ENCODE results near the gene FCER1G. TPM values are rescaled to one million over a fixed set of nuclear protein-coding genes. Genes with fewer than 3 reads are reported as not detected.
"Not testable (repeated sequence)": the region's sequence is repeated elsewhere in the genome, so short reads cannot be mapped to it uniquely, and the experiment has no call there.

The FCER1G gene
- total RNA-seq, 1 donor from 2014 or later, result 1.6 TPM

DNA sequence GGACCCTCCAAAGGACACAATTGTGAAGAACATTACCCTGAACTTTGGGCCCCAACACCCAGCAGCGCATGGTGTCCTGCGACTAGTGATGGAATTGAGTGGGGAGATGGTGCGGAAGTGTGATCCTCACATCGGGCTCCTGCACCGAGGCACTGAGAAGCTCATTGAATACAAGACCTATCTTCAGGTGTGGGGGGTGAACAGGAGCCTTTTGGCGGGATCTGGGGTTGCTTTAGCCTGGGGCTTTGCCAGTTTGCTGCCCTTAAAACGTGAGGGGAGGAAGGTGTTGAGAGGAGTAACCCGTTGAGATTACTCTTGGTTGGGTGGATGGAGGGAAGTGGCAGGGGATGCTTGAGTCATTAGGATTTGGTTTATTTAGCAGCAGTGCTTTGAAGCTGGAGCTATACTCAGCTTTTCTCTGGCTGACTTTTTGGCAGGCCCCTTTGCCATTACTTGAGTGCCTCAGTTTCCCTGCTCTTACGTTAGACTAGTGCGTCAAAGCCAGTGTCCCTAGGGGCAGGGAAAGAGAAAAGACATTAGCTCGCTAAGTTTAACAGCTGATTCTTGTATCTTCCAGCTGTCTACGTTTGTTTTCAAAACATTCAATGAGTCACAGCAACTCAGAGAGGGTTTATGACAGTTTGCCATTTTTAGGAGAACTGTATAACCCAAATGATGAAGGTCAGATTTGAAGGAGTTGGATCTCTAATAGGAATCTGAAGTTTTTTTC is 8.5 kb upstream of the FCER1G start:
- no peak for DNase-seq

- no peak for DNase-seq
Measured at GRCh38 chr1:161207173-161207572, 7.9 kb upstream of the FCER1G start.

- peak; percentile 60 for DNase-seq
Measured at GRCh38 chr1:161209790-161210409, 5.2 kb upstream of the FCER1G start.

DNA sequence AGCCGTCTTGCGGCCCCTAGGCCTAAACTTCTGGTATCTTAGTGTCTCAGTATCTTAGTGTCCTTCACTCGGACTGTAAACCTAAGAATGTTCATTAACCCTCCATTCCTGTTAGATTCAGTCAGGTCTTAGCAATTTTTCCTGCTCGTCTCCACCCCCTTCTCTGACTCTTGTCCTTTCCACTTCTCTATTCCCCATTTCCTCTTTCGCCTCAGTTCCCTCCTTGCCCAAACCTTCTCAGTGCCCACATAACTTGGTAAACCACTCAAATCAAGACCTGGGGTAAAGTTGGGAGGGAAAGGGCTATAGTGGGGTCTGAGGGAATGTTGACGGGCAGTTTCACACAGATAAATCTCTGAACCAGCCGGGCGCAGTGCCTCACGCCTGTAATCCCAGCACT is 726 bp upstream of the FCER1G start:
- no peak for DNase-seq

- DNase-seq, result no peak
Measured at GRCh38 chr1:161216945-161217712, 2.0 kb downstream of the FCER1G start.

- no peak for DNase-seq
Measured at GRCh38 chr1:161217831-161218230, 2.7 kb downstream of the FCER1G start.

GRCh38 chr1:161218301-161219077 is 3.4 kb downstream of the FCER1G start:
- DNase-seq, result no peak

DNA sequence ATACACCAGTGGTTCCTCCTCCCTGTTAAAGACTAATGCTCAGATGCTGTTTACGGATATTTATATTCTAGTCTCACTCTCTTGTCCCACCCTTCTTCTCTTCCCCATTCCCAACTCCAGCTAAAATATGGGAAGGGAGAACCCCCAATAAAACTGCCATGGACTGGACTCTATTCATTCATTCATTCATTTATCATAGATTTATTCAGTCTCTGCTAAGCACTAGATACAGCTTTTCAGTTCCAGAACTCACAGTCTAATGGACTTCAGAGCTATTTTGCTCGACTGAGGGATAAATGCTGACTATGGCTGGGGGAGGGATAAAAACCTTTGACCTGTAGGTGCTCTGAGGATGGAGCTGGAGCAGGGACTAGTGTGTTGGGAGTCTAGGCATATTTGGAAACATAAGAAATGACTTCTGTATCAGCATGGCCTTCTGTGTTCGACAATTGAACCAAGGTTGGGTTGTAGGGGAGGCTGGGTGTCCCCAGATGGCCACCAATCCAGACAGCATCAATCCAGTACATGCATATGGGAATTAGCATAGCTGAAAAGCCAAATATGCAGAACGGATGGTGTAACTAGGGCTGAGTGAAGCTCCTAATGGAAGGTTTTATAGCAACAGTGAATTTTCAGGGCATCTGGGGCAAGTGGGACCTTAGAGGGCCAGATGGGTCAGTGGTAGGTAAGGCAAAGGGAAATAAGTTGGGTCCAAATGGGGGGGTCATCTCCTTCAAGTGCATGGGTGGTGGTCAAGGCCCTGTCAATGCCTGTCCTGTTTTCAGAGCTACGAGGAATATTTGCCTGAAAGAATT is 4.2 kb downstream of the FCER1G start:
- no peak for DNase-seq

DNA sequence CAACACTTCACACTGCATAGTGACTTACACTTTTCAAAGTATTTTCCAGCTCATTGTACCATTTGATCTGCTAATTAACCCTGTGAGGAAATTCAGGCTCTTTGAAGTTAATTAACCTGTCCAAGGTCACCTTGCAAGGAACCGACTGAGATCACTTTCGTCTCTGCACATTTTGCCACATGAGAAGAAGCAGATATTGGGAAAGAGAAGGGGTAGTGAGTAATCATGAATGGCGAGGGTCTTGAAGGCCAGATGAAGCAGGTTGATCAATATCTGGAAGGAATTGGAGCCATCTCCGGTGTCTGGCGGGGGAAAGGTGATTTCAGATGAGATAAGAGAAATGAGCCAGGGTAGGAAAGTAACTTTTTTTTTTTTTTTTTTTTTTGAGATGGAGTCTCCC is 4.9 kb downstream of the FCER1G start:
- no peak for DNase-seq

DNA sequence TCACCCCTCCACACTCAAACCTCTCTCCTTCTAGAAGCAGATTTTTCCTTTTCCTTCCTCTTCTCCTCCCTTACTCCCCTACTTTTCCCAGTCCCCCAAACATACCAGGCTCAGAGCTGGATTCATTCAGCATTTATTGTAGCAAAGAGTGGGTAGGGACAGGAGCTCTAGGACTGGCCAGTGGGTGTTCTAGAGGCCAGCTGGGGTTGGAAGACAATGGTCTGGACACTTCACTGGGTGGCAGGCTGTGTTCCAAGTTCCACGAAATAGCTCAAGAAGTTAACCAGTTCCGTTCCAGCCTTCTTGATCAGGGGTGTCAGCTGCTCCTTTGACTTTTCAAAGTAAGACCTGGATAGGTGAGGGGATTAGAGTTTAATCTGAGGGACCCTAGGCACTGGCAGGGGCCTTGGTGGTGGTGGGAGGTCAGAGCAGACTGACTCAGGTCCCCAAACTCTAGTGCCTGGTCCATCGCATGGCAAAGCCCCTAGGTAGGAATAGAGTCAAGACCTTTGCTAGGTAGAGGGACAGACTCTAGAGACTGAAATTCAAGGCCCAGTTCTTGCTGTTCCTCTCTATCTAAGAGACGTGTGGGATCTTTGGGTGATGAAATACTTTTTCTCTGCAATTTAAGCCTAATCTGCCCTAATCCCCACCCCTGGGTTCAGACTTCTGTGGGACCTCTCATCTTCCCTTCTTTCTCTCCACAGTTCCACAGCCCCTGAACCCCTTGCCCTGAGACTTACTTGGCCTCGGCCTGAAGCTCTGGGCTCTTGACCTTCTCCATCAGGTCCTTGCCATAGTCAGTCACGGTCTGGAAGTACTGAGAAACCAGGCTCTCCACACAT is 7.3 kb downstream of the FCER1G start:
- DNase-seq, result no peak

DNA sequence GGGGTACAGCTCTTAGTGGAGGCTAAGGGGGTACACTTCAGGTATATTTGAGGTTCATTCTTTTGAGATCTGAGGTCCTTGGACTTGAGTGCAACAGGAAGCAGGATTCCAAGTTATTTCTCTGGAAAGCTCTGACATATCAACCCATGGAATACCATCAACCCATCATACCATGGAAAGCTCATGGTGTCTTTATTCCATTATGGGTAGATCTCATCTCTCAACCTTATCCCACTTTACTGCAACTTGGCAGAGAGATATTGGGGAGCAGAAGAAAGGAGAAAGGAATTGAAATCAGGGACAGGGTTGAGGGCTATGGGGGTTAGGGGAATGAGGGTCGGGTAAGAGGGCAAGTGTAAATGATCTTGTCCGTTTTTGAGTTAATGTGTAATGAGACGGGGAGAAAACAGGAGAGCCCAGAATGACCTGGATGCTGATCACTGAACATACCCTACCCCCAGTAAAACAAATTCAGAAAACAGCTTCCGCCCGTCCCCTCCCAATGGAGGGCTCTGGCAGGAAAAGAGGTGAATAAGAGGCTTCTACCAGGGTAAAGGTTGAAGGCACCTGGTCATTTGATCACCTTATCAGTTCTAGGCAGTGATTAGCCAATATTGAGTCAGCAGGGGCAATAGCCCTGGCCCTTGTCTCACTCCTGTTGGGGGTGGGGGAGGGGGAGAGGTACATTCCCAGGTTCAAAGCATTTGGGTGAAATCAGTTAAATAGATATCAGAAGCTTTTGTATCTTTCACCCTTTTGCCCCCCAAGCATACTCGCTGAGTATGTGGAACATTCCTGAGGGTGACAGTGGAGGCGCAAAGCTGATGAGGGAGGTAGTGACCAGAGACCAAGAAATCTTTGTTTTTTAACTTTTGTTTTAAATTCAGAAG is 9.0 kb downstream of the FCER1G start:
- no peak for DNase-seq

GRCh38 chr1:161224695-161225087 is 9.6 kb downstream of the FCER1G start:
- DNase-seq, result not testable (repeated sequence)

- no peak for DNase-seq
Measured at GRCh38 chr1:161225178-161225533, 10.1 kb downstream of the FCER1G start.

GRCh38 chr1:161225534-161226319 is 10.6 kb downstream of the FCER1G start, which contains the start of gene TOMM40L:
Gene TOMM40L, plus strand, starts transcription at chr1:161226060. Its CDS starts 430 bp downstream, at chr1:161226490.
- peak; percentile 95 for DNase-seq

DNA sequence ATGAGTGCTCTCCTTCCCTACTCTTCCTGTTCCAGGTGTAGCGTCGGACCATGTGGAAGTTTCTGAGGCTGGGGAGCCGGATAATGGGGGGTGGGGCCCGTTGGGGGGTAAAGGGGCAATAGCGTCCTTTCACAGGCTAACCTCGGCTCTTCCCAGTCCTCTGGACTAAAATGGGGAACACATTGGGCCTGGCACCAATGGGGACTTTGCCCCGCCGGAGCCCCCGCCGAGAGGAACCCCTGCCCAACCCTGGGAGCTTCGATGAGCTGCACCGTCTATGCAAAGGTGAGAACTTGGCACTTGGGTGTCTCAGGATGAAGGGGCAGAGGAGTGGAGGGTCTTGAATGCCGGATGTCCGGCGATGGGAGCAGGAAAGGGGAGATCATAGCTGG is 11.2 kb downstream of the FCER1G start:
- no peak for DNase-seq

DNA sequence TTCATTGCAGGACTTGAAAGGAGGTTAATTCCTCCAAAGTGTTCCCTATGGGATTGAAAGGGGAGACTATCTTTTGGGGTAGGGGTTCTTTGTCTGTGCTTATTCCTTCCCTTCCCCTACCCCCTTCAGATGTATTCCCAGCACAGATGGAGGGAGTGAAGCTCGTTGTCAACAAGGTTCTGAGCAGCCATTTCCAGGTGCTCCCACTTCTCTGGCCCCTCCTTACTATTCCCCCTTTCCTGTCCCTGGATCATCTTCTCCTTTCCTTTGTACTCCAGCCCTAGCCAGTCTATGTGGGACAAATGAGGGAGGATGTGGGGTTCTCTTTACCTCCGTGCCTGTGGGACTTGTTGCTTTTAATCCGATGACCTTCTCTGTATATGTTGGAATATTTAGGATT is 11.7 kb downstream of the FCER1G start:
- no peak for DNase-seq

DNA sequence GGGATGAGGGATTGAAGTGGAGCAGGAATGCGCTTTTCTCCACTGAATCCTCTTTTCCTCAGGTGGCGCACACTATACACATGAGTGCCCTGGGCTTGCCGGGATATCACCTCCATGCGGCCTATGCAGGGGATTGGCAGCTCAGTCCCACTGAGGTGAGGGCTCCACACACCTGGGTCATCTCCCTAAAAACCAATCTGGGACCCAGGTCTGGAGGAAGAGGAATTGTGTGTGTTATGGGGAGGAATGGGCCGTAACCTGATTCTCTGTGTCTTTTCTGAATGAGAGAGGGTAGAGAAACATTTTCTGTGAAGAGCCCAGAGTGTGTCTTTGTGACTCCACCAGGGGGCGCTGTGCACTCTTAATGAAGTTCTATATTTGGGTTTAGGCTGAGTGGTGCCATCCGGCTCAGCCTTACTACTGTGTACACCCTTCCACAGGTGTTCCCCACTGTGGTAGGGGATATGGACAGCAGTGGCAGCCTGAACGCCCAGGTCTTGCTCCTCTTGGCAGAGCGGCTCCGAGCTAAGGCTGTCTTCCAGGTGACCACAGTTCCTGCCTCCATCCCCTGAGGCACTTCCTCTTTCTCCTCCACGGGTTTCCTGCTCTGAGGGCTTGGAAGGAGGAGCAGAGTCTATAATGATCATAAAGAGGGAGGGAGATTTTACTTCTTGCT is 12.2 kb downstream of the FCER1G start:
- peak; percentile 65 for DNase-seq

DNA sequence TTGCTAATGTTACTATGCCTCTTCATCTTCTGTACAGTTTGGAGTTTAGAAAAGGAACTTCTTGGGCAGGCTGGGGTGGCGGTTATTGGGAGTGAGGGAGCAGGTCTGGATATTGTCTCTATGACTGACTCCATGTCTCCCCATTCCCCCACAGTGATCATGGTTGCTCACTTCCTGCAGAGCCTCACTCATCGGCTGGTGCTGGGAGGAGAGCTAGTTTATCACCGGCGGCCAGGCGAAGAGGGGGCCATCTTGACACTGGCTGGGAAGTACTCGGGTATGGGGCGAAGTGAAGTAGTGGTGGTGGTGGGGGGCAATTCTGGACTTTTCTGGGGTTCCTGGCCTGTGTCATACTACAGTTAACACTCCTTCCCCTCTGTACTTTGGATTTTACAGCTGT is 12.9 kb downstream of the FCER1G start:
- no peak for DNase-seq

Measured in occipital lobe (tissue), 2 donors.